Testis (tissue), 3 donors: ENCODE results near the gene PARP6. TPM values are rescaled to one million over a fixed set of nuclear protein-coding genes. Genes with fewer than 3 reads are reported as not detected.

Experiments
- DNase-seq: peaks from one replicate; pipeline ENCODE4 v3.0.0-alpha.2; 2019
- H3K27ac ChIP-seq, 2 donors: fragments of 200-600 bp; sonication (generic); one replicate each; pipeline ENCODE4 v1.5.1; 2019
- H3K27me3 ChIP-seq: fragments of 200-600 bp; sonication (generic); one replicate; pipeline ENCODE4 v1.5.1; 2019
- H3K36me3 ChIP-seq: fragments of 200-600 bp; sonication (generic); one replicate; pipeline ENCODE4 v1.5.1; 2017; ENCODE audit warnings: low read depth; ENCODE audit errors: missing control alignments
- H3K4me1 ChIP-seq: fragments of 200-600 bp; sonication (generic); one replicate; pipeline ENCODE4 v1.5.1; 2019
- H3K4me3 ChIP-seq, 2 donors: fragments of 200-600 bp; sonication (generic); one replicate each; pipeline ENCODE4 v1.5.1; 2017 to 2019
- H3K9me3 ChIP-seq: fragments of 200-600 bp; sonication (generic); one replicate; pipeline ENCODE4 v1.5.1; 2017
- CTCF ChIP-seq, 3 experiments: fragments of 450-650 bp in 2 of 3; fragments of 200-600 bp in 1 of 3; sonication (generic) in 1 of 3; IDR thresholded peaks; one replicate each; pipeline ENCODE4 v1.5.1; 2016 to 2019; ENCODE audit warnings: antibody characterized with exemption in 3 of 3, mild to moderate bottlenecking in 2 of 3, moderate library complexity in 1 of 3
- POLR2A ChIP-seq: fragments of 450-650 bp; IDR thresholded peaks from one replicate; pipeline ENCODE4 v1.6.1; 2017; ENCODE audit warnings: antibody characterized with exemption, mild to moderate bottlenecking, moderate library complexity
- WGBS, 2 donors: methylation state at CpG; one replicate each; pipeline ENCODE4 v1.1.5; 2018; 5-methylcytosine and 5-hydroxymethylcytosine counted together
- intact Hi-C: fragments of 100-400 bp; cut with DNase I; formaldehyde crosslinking; loops from one replicate; pipeline ENCODE4 v1.15.1; 2023; ENCODE audit warnings: low total_unique reads
- polyA plus RNA-seq: library from polyadenylated mRNA; stranded (reverse); fragments of 350-450 nt; fragmentation: Illumina TruSeq; extraction: RNeasy Lipid Tissue Mini Kit (QIAGEN cat#74804); gene quantifications from one replicate; pipeline ENCODE4 v1.2.3, GENCODE V29; 2014; ENCODE audit warnings: low read depth, low replicate concordance; ENCODE audit not compliant: insufficient read depth
- total RNA-seq, 2 donors: library from RNA; depleted of rRNA; stranded (reverse); fragments of >200 nt; gene quantifications; one replicate each; pipeline ENCODE4 v1.2.3, GENCODE V29; 2016

Gene PARP6
- total and polyA plus RNA-seq, 3 donors from 2014 or later, result 114 to 190 (median 182) TPM

GRCh38 chr15:72231833-72232478, 40.4 kb downstream of the PARP6 start:
- Histone ChIP-seq H3K4me3 (peak overlapping the region; percentile 84 to 93), H3K9me3 (no peaks in the 10 kb centered on the region), H3K36me3 (no peaks in the 10 kb centered on the region), H3K27me3 (no peaks in the 10 kb centered on the region), H3K4me1 (peaks cover 32% of the 10 kb centered on the region), H3K27ac (peak overlapping the region; percentile 96)
- peak; percentile 76 for DNase-seq
- intact Hi-C loops, result loop anchor here (2.0 kb wide), 1 partner anchor 41 kb away; the partner anchor contains the start of gene PARP6
- WGBS, 2 donors, result 0 to 2% methylated on average over 15 to 16 of the region's 16 CpGs
- TF ChIP-seq POLR2A, result no peak
- TF ChIP-seq CTCF (IDR thresholded peaks at IDR 0.05), result no peak

GRCh38 chr15:72231066-72231832, 41.1 kb downstream of the PARP6 start, which contains the start of gene PKM:
PKM (minus strand) TSS chr15:72231190; CDS start chr15:72219097, 12,093 bp downstream.
- intact Hi-C loops, result loop anchor here (2.0 kb wide), 1 partner anchor 42 kb away; the partner anchor contains the start of gene PARP6
- TF ChIP-seq CTCF (IDR thresholded peaks at IDR 0.05) (no peak), POLR2A (peak; percentile 38)
- 0 to 1% methylated on average over 13 to 67 of the region's 67 CpGs for WGBS, 2 donors

GRCh38 chr15:72230197-72231065, 41.9 kb downstream of the PARP6 start:
- 0 to 1% methylated on average over 54 to 79 of the region's 79 CpGs for WGBS, 2 donors
- peak; percentile 95 for DNase-seq
- no peaks in the 10 kb centered on the region for H3K36me3 ChIP-seq
- H3K4me1 ChIP-seq, result peaks cover 47% of the 10 kb centered on the region
- H3K27ac ChIP-seq, result peak overlapping the region; percentile 96
- no peaks in the 10 kb centered on the region for H3K9me3 ChIP-seq
- TF ChIP-seq CTCF (IDR thresholded peaks at IDR 0.05) (no peak), POLR2A (no peak)
- H3K4me3 ChIP-seq, result peak overlapping the region; percentile 84 to 93
- intact Hi-C loops, result loop anchor here (2.0 kb wide), 1 partner anchor 42 kb away; the partner anchor contains the start of gene PARP6
- H3K27me3 ChIP-seq, result no peaks in the 10 kb centered on the region

More at GRCh38 chr15:72231066-72231832, 41.1 kb downstream of the PARP6 start, which contains the start of gene PKM:
- Histone ChIP-seq H3K36me3 (no peaks in the 10 kb centered on the region), H3K9me3 (no peaks in the 10 kb centered on the region), H3K4me3 (peak within 1 kb of the TSS; percentile 84 to 93), H3K27me3 (no peaks in the 10 kb centered on the region), H3K4me1 (peaks cover 39% of the 10 kb centered on the region), H3K27ac (peak within 1 kb of the TSS; percentile 96)
- DNase-seq, result peak; percentile 98

GRCh38 chr15:72229947-72230196, 42.5 kb downstream of the PARP6 start:
- H3K4me1 ChIP-seq, result peaks cover 47% of the 10 kb centered on the region
- WGBS, 2 donors, result 0 to 1% methylated on average over 18 to 29 of the region's 29 CpGs
- no peaks in the 10 kb centered on the region for H3K9me3 ChIP-seq
- H3K36me3 ChIP-seq, result no peaks in the 10 kb centered on the region
- DNase-seq, result no peak
- peak overlapping the region; percentile 84 to 93 for H3K4me3 ChIP-seq
- H3K27ac ChIP-seq, result peak overlapping the region; percentile 96
- no peak for TF ChIP-seq POLR2A
- no peak for TF ChIP-seq CTCF (IDR thresholded peaks at IDR 0.05)
- intact Hi-C loops, result loop anchor here (2.0 kb wide), 1 partner anchor 43 kb away; the partner anchor contains the start of gene PARP6
- H3K27me3 ChIP-seq, result no peaks in the 10 kb centered on the region
